Osteocyte (in vitro differentiated cells): ENCODE measurements around the gene ACAD11. TPM values are rescaled to one million over a fixed set of nuclear protein-coding genes. Genes with fewer than 3 reads are reported as not detected.
A peak's percentile ranks its signal among the peaks of the same experiment; 100 is the strongest.

Experiments used
- DNase-seq: peaks from one replicate; pipeline ENCODE4 v3.0.0; 2021; ENCODE audit warnings: mixed read lengths; ENCODE audit not compliant: unreplicated experiment; ENCODE audit errors: extremely low spot score
- H3K27ac Mint-ChIP-seq: one replicate; pipeline ENCODE4 v1.8.0; 2021; ENCODE audit warnings: mild to moderate bottlenecking, mixed read lengths; ENCODE audit not compliant: unreplicated experiment
- H3K27me3 Mint-ChIP-seq: one replicate; pipeline ENCODE4 v1.8.0; 2021; ENCODE audit warnings: mixed read lengths; ENCODE audit not compliant: unreplicated experiment
- H3K36me3 Mint-ChIP-seq: one replicate; pipeline ENCODE4 v1.8.0; 2021; ENCODE audit warnings: mixed read lengths; ENCODE audit not compliant: unreplicated experiment
- H3K4me1 Mint-ChIP-seq: one replicate; pipeline ENCODE4 v1.8.0; 2021; ENCODE audit warnings: mixed read lengths; ENCODE audit not compliant: unreplicated experiment
- H3K4me3 Mint-ChIP-seq: one replicate; pipeline ENCODE4 v1.8.0; 2021; ENCODE audit warnings: mild to moderate bottlenecking, moderate library complexity, mixed read lengths; ENCODE audit not compliant: unreplicated experiment
- H3K9me3 Mint-ChIP-seq: one replicate; pipeline ENCODE4 v1.8.0; 2021; ENCODE audit warnings: mixed read lengths; ENCODE audit not compliant: unreplicated experiment
- CTCF ChIP-seq: fragments of 200-600 bp; sonication (generic); IDR thresholded peaks from 2 replicates; pipeline ENCODE4 v1.5.0; 2021; ENCODE audit warnings: antibody characterized with exemption, mild to moderate bottlenecking, moderate library complexity
- total RNA-seq: library from RNA; stranded (reverse); gene quantifications from 2 replicates; pipeline ENCODE4 v1.2.1, GENCODE V29; 2021

The ACAD11 gene
- total RNA-seq, 1 donor from 2014 or later = 22.6 TPM

DNA sequence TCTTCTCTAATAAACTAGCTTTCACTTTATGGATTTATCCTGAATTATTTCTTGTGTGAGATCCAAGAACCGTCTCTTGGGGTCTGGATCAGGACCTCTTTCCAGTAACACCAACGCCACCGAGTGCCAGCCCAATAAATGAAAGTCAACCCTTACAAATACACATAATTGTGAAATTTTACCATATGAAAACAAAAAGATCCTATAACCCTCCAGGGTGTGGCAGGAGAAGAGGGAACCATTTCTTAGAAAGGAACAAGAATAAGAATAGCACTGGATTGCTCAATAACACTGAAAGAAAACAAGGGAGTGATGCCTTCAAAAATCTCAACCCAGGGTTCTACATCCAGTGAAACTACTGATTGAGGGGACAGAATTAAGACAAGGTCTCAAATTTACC lies 114.1 kb downstream of the ACAD11 start:
- no peaks in the 10 kb centered on the region for H3K27me3 Mint-ChIP-seq
- H3K36me3 Mint-ChIP-seq = peaks cover 5% of the 10 kb centered on the region
- peaks cover 45% of the 10 kb centered on the region for H3K4me1 Mint-ChIP-seq
- H3K27ac Mint-ChIP-seq = peak overlapping the region; percentile 6
- no peak overlapping the region for H3K4me3 Mint-ChIP-seq
- TF ChIP-seq CTCF = no peak
- no peaks in the 10 kb centered on the region for H3K9me3 Mint-ChIP-seq
- no peak for DNase-seq

- H3K27ac Mint-ChIP-seq = no peak overlapping the region
- H3K27me3 Mint-ChIP-seq = no peaks in the 10 kb centered on the region
- H3K4me1 Mint-ChIP-seq = peaks cover 33% of the 10 kb centered on the region
- peaks cover 11% of the 10 kb centered on the region for H3K36me3 Mint-ChIP-seq
- DNase-seq = no peak
- no peaks in the 10 kb centered on the region for H3K9me3 Mint-ChIP-seq
- no peak for TF ChIP-seq CTCF
- H3K4me3 Mint-ChIP-seq = no peak overlapping the region
These were observed 115.5 kb downstream of the ACAD11 start for GRCh38 chr3:132544130-132544529.

DNA sequence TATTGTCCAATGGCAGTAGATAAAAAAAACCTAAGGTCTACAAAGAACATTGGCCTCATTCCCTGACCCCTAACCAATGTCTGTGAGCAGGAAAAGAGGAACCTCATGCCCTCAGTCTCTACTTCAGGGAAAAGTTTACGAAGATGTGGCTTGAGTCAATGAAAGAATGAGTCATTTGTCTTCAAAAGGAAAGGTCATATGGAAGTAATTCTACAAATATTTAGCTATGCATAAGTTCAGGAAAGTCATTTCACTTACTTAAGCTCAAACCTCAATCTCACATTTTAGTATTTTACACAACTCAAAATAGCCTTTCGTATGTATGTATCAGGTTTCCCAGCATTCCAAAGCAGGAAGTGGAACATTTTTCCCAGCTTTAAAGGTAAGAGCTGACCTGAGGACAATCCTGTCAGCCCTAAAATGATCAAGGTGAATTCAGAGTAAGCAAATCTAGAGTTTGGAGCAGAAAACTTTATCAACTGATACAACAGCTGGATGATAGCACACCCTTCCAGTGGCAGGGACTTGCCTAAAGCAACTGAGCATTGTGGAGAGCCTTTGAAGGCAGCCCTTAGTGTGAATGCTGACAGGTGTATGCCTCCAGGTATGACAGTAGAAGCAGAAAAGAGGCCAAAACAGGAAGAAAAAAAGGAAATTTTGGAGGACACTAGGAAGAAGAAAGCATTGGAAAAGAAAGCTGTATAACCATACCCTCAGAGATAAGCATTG lies 116.4 kb downstream of the ACAD11 start:
- Mint-ChIP-seq H3K4me3 (no peak overlapping the region), H3K36me3 (peaks cover 19% of the 10 kb centered on the region), H3K27me3 (no peaks in the 10 kb centered on the region), H3K4me1 (peaks cover 33% of the 10 kb centered on the region), H3K9me3 (no peaks in the 10 kb centered on the region), H3K27ac (peak overlapping the region; percentile 37)
- no peak for TF ChIP-seq CTCF
- no peak for DNase-seq

- no peak for DNase-seq
- H3K36me3 Mint-ChIP-seq = peaks cover 23% of the 10 kb centered on the region
- H3K9me3 Mint-ChIP-seq = no peaks in the 10 kb centered on the region
- TF ChIP-seq CTCF = no peak
- H3K27ac Mint-ChIP-seq = peak overlapping the region; percentile 37
- H3K4me3 Mint-ChIP-seq = no peak overlapping the region
- H3K4me1 Mint-ChIP-seq = peaks cover 33% of the 10 kb centered on the region
- H3K27me3 Mint-ChIP-seq = no peaks in the 10 kb centered on the region
These were observed 117.0 kb downstream of the ACAD11 start for GRCh38 chr3:132542577-132542976.

DNA sequence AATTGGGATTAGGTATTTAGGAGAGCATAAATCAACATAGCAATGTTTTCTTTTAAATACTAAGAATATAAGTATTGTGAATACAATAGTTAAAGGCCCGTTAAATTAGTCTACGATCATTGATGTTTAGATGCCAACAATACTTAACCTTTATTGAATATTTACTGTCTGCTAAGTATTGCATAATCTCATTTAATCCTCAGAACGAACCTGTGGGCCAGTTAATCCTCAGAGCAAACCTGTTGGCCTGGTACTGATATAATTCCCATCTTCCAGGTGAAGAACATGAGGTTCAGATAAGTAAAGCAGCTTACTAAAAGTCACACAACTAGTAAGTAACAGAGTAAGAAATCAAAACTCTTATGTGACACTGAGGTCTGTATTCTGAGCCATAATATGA lies 119.9 kb downstream of the ACAD11 start:
- Mint-ChIP-seq H3K4me3 (no peak overlapping the region), H3K4me1 (peaks cover 29% of the 10 kb centered on the region), H3K27ac (no peak overlapping the region), H3K36me3 (peaks cover 27% of the 10 kb centered on the region), H3K9me3 (no peaks in the 10 kb centered on the region), H3K27me3 (no peaks in the 10 kb centered on the region)
- DNase-seq = no peak
- TF ChIP-seq CTCF = no peak
